Activated CD4-positive, CD25-positive, alpha-beta regulatory T cell treated with anti-CD3 and anti-CD28 coated beads, Interleukin-2, amount 50 U/mL, for 72 hours (primary cell): Measurements from ENCODE around the gene TMEM255B.

Experiments
- DNase-seq: peaks from one replicate; pipeline ENCODE4 v3.0.0; 2021

Gene TMEM255B

DNA sequence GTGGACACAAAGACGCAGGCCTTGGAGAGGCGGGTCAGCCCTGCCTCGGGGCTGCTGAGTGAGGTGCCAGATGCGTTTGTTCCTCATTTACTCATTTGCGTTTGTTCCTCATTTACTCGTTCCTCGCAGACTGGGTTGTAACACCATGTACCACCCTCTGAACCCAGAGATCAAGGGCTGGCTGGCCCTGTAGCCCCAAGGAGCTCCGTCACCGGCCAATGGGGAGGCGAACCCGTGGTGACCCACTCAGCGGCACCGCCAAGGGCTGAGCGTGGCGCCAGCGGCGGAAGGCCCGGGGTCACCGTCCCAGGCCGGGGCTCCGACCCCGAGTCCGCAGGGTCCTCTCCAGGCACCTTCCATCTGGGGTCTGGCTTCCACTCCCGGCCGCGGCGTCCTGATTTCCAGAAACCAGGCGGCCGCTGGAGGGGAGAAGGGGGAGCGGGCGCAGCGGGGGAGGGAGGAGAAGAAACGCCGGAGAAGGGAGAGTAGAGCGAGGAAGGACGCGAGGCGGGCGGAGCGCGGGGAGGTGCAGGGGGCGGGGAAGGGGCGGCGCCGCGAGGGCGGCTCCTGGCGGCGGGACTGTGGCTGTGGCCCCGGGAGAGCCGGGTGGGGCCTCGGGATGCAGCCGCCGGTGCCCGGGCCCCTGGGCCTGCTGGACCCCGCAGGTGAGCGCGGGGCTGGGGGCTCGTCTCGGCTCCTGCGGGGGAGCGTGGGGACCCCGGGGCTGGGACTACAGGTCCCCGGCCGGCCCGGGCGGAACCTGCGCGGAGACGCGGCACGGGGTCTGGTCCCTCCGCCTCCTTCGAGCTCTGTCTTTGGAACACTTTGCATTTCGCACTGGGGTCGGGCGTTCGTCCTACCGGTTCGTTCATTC, at the start of gene TMEM255B:
Gene TMEM255B, plus strand, starts transcription at position 576 of the 874 bp plus-strand sequence. Its CDS starts 44 bp downstream, at position 620.
- DNase-seq, result peak; percentile 71

DNA sequence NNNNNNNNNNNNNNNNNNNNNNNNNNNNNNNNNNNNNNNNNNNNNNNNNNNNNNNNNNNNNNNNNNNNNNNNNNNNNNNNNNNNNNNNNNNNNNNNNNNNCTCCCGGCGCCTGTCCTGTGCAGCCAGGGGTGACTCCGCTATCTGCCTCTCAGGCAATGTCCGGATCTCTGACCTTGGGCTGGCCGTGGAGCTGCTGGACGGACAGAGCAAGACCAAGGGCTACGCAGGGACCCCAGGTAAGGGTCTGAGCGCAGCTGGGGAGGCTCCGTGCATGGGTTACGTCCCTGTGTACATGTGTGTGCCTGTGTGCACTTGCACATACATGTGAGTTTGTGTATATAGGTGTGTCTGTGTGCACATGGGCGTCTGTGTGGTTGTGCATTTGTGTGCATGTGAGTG, 36.1 kb upstream of the TMEM255B start:
- DNase-seq, result no peak

DNA sequence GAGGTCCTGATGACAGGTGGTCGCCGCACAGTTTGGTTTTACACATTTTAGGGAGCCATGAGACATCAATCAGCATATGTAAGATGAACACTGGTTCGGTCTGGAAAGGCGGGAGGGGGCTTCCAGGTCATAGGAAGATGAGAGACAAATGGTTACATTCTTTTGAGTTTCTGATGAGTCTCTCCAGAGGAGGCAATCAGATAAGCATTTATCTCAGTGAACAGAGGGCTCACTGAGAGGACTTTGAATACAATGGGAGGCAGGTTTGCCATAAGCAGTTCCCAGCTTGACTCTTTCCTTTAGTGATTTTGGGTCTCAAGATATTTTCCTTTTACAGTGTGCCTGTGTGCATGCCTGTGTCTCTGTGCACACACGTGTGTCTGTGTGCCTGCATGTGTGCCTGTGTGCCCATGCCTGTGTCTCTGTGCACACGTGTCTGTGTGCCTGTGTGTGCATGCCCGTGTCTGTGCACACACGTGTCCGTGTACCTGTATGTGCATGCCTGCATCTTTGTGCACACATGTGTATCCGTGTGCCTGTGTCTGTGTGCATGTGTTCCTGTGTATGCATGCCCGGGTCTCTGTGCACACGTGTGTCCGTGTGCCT, 35.5 kb upstream of the TMEM255B start:
- no peak for DNase-seq

DNA sequence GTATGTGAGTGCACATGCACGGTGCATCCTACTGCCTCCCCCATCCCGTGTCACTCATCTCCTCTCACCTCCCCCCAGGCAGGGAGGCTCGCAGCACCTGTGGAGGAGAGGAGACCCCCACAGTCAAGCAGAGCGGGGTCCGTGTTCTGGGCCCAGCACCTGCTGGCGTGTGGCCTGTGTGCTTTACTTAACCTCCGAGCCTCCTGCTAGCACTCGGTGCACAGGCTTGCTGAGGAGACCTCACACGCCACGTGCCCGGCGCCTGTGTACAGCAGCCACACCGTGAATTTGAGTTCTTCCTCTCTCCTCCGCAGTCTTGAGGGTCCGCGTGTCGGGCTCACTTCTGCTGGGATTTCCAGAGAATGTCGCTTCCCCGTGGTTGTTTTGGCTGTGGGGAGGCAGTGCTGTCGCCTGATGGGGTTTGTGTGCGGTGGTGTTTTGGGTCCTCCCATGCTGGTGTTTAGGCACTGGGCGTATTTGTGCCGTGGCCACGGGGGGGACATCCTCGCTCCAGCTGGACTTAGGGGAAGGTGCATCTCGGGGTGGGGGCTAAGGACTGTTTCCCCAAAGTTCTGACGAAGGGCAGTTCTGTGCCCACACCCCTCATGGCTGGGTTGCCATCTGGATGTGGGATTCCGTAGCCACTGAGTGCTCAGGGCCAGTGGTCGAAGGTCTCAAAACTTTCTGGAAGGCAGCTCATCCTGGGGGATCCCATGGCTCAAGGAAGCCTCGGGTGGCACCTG, 34.8 kb upstream of the TMEM255B start:
- DNase-seq, result no peak

DNA sequence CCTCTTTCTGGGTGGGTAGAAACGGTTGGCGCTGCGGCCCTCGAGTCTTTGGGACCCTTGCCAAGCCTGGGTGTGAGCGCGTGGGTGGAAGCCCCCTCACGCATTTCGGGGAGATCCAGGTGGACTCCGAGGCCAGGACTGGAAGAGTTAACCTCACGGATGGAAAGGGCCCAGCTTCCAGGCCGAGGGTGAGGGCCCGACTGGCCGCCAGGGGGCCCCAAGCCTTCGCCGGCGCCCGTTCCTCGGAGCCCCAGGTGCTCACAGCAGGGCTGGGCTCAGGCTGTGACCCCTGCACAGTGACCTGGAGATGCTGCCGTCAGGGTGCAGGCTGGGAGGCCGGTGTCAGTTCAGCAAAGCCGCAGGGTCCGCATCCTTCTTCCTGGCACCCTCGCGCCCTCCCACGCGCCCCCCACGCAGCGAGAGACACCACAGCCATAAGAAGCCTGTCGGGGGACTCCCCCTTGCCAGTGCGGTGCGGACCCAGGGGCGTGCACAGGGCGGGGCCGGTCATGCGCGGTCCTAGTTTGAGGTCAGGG, 34.2 kb upstream of the TMEM255B start:
- peak; percentile 90 for DNase-seq

DNA sequence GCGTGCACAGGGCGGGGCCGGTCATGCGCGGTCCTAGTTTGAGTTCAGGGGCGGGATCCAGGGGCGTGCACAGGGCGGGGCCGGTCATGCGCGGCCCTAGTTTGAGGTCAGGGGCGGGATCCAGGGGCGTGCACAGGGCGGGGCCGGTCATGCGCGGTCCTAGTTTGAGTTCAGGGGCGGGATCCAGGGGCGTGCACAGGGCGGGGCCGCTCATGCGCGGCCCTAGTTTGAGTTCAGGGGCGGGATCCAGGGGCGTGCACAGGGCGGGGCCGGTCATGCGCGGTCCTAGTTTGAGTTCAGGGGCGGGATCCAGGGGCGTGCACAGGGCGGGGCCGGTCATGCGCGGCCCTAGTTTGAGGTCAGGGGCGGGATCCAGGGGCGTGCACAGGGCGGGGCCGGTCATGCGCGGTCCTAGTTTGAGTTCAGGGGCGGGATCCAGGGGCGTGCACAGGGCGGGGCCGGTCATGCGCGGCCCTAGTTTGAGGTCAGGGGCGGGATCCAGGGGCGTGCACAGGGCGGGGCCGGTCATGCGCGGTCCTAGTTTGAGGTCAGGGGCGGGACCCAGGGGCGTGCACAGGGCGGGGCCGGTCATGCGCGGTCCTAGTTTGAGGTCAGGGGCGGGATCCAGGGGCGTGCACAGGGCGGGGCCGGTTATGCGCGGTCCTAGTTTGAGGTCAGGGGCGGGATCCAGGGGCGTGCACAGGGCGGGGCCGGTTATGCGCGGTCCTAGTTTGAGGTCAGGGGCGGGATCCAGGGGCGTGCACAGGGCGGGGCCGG, 33.5 kb upstream of the TMEM255B start:
- DNase-seq, result peak; percentile 68

DNA sequence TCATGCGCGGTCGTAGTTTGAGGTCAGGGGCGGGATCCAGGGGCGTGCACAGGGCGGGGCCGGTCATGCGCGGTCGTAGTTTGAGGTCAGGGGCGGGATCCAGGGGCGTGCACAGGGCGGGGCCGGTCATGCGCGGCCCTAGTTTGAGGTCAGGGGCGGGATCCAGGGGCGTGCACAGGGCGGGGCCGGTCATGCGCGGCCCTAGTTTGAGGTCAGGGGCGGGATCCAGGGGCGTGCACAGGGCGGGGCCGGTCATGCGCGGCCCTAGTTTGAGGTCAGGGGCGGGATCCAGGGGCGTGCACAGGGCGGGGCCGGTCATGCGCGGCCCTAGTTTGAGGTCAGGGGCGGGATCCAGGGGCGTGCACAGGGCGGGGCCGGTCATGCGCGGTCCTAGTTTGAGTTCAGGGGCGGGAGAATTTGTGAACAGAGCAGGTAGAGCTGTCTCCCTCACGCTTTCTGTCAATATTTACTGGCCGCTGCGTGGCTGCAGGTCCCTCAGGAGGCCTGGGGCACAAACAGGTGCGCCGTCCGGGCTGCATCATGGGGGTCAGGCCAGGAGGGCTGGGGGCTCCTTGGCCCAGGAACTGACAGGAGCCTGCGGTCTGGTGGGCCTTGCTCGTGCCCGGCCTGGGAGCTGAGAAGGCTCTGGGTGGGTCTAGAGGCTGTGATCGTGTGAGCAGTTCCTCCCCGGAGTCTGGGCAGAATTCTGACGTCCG, 32.8 kb upstream of the TMEM255B start:
- peak; percentile 54 for DNase-seq

DNA sequence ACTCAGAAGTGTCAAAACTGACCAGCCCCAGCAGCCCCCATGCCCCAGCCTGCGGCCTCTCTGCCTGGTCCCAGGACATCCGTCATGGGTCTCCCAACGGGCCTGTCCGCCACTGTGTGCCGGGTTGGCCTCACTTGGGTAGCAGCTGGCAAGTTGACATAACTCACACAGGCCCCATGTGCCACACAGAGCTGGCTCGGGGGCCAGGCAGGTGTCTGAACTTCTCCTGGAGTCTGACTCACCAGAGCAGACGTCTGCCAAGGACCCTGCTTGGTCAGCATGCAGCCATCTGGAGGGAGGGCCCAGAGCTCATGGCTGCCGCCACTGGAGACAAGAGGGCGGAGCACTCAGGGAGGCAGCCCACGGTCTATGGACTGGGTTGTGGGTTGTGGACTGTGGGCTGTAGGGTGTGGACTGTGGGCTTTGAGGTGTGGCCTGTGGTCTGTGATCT, 32.0 kb upstream of the TMEM255B start:
- DNase-seq, result no peak

DNA sequence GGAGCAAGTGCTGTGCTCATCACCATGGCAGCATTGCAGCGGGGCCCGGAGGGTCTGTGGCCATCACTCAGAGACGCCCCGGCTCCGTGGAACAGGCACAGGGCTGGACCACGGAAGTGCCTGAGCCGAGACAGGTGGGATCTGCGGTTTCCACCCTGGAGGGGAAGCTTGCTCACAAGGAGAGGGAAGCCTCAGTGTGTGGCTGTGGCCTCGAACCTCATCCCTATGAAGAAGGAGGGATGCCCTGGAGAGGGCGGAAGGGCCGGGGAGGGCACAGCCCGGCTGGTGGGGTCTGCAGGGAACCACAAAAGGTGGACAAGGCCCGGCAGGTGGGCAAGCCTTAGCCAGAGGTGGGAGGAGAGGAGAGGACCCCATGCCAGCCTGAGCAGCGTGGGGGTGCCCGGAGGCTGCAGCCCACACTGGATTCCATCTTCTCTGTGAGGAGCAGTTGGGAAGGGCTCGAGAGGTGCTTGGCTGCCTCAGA, 30.4 kb upstream of the TMEM255B start:
- no peak for DNase-seq

DNA sequence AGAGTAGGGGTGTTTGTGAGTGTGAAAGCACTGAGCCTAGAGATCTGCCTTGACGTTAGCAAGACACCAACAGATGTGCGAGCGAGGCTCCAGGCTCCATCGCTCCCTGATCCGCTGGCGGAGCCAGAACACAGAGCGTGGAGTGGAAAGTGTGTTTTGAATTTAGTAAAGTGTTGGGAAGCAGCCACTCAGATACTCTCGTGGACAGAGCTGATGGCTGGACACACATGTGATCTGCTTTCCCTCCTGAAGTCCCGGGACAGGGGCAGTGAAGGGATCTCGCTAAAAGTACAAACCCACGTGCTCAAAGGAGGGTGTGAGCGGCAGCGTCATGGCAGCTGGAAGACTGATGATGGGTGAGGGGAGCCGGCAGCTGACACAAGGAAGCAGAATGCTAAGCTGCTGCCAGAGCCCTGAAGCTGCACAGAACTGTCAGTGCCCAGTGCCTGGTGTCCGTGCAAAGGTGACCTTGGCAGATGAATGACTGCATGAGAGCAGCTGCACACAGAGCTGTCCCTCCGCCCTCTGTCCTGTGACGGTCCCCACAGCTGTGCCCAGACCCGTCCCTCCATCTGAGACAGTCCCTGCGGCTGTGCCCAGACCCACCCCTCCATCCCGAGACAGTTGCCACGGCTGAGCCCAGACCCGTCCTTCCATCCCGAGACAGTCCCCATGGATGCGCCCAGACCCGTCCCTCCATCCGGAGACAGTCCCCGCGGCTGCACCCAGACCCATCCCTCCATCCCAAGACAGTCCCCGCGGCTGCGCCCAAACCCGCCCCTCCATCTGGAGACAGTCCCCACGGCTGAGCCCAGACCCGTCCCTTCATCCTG, 29.6 kb upstream of the TMEM255B start:
- no peak for DNase-seq

DNA sequence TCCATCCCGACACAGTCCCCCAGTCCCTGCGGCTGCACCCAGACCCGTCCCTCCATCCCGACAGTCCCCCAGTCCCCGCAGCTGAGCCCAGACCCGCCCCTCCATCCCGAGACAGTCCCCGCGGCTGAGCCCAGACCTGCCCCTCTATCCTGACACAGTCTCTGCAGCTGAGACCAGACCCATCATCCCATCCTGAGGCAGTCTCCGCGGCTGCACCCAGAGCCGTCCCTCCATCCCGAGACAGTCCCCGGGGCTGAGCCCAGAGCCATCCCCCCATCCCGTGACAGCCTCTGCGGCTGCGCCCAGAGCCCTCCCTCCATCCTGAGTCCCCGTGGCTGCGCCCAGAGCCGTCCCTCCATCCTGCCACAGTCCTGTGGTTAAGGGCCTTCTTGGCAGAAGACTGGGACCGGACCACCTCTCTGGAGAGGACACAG, 28.8 kb upstream of the TMEM255B start:
- DNase-seq, result no peak

DNA sequence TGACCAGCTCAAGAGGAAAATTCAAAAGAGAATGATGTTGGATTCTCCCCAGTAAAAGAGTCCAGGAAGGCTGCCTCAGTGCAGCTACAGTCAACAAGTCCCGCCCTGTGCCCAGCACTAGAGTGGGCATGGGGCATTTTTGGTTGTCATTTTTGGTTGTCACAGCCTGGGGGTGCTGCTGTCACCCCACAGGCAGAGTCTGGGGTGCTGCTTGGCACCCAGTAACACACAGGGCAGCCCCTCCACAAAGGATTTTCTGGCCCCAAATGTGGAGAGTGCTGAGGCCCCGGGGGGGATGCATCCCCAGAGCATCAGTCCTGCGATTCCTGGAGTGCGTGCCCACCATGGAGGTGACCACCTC, 28.2 kb upstream of the TMEM255B start:
- no peak for DNase-seq

DNA sequence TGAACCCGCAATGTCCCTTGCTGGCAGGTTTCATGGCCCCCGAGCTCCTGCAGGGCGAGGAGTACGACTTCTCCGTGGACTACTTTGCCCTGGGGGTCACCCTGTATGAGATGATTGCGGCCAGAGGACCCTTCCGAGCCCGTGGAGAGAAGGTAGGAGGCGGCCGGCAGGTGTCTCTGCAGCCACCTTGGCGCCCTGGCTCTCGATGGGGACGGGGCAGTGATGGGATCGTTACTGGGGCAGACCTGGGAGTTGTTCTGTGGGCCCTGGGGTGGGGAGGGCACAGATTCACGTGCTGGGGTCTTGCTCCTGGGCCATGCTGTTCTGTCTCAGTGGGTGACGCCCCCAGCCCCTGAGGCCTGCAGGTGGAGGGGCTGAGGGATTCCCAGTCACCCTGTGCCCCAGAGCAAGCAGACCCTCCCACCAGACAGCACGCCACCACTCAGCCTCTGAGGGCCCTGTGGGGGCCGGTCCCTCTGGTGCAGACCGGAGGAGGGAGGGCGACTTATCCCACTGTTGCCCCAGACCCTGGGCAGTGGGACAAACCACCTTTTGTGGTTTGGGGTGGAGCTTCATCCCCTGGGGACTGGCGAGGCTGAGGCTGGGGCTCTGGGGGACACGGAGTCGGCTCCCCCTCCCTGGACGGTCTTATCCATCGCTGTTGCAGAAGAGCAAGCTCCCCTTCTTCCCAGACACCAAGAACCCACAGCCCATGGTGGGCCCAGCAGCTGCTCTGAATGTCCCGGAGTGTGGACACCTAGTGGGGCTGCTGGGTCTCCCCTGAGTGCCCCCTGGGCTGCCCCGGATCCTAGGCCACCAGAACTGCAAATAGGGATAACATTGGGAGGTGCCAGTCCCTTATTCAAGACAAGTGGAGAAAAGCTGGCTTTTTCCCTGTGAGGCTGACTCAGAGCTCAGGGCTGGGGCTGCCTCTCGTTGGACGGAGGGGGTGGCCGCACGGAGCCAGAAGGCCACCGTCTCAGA, 27.5 kb upstream of the TMEM255B start:
- DNase-seq, result no peak

DNA sequence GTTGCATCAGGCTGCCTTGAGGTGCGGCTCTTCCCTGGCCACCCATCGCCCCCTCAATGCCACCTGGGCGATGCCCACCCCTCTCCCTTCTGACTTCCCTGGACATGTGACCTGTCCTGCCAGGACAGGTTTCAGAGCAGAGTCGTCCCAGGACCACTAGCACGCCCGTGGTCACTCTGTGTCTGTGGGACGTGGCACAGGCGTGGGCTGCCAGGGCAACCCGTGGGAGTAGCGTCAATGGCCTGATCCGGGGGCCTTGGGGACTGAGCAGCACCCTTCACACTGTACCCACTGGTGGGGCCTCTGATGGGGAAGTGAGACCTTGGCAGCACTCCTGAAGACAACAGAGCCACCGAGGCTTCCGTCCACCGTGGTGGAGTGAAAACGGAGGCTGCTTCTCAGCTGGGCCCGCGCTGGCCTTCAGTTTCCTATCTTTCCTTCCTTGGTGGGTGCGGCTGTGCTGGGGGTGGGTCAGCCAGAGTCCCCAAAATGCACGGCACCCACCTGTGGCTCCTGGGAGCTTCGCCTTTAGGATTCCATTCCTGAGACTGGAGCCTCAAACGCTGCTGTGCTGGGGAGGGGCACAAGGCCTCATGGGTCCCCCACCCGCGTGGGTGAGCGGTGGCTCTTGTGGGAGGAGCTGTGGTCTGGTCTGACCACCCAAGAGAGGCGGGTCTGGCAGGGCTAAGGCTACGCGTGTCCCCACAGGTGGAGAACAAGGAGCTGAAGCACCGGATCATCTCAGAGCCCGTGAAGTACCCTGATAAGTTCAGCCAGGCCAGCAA, 26.7 kb upstream of the TMEM255B start:
- no peak for DNase-seq

DNA sequence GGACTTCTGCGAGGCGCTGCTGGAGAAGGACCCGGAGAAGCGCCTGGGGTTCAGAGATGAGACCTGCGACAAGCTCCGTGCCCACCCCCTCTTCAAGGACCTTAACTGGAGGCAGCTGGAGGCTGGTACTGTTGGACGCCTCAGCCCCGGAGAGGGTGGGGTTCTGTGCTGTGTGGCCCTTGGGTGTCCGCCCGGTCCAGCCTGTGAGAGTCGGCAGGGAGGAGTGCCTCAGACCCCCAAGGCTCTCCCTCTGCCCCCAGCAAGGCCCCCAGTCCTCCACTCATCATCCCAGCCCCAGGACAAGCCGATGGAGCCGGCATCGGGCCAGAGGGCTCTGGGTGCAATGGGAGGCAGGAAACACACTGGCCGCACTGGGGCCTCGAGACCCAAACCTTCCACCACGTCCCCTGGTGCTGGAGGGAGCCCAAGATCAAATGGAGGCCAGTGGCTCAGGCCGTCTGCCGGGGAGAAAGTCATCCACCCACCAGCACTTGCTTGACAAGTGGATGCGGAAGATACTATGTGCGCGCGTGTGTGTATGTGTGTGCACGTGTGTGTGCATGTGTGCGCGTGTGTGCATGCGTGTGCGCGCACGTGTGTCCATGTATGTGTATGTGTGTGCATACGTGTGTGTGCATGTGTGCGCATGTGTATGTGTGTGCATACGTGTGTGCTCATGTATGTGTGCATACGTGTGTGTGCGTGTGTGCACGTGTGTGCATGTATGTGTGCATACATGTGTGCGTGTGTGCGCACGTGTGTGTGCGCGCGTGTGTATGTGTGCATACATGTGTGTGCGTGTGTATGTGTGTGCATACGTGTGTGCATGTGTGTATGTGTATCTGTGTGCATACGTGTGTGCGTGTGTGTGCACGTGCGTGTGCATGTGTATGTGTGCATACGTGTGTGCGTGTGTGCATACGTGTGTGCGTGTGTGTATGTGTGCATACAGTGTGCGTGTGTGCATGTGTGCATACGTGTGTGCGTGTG, 25.8 kb upstream of the TMEM255B start:
- no peak for DNase-seq

DNA sequence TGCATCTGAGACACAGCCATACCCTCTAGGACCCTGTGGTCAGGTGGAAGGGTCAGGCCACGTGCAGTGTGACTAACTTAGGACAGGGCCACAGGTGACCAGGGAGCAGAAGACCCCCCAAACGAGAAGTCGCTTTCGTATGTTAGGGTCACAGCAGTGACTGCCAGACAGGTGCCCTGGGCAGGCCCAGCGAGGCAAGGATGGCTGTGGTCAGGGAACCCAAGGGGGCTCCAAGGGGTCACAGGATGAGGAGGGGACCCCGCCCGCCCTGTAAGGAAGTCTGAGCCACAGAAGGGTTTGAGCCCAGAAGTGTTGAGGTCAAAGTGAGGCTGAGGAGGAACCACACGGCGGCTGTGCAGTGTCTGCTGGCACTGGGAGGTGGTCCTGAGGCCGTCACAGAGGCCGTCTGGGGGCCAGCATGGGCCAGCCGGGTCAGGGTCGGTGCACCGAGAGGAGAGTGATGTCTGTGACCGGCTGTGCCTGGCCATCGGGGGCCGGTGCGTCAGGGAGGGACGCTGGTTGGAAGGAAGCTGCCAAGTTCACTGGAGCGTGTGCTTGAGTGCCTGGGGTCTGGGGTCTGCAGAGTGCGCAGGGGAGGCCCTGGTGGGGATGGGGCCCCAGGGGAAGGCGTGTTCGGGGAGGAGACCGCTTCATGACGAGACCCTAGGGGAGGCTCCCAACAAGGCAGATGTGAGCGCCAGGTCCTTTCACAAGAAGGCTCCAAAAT, 24.8 kb upstream of the TMEM255B start:
- no peak for DNase-seq

DNA sequence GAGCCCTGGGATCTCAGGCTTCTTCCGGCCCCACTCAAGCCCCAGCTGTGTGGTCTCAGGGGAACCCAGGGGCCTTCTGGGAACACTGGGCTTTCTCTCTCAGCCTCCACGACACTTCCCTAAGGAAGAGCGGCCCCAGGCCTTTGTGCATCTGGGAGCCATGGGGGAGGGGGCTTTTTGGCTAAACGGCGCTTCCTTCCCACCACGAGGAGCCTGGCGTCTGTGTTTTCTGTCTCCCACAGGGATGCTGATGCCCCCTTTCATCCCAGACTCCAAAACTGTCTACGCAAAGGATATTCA, 24.2 kb upstream of the TMEM255B start:
- DNase-seq, result no peak
